GM13976 (cell line): ENCODE data around the gene NLRX1.
A peak's percentile ranks its signal among the peaks of the same experiment; 100 is the strongest.
"Not testable (repeated sequence)": the region's sequence is repeated elsewhere in the genome, so short reads cannot be mapped to it uniquely, and the experiment has no call there.

Source experiments
- DNase-seq: peaks from one replicate; pipeline ENCODE4 v3.0.0; 2012; ENCODE audit warnings: low spot score
- CTCF ChIP-seq: IDR thresholded peaks from 2 replicates; pipeline ENCODE4 v1.5.1; 2012; ENCODE audit warnings: borderline replicate concordance, mild to moderate bottlenecking; ENCODE audit not compliant: insufficient read depth; ENCODE audit errors: extremely low read depth, missing control alignments, control extremely low read depth
- in situ Hi-C: fragments of 300-500 bp; cut with MboI; formaldehyde crosslinking; loops from one replicate; pipeline ENCODE4 v1.12.0; 2022; ENCODE audit warnings: low sequenced_read_pairs, mixed read lengths, inconsistent platforms; ENCODE audit not compliant: unreplicated experiment

NLRX1 gene

GRCh38 chr11:119126675-119127268 lies 41.8 kb upstream of the NLRX1 start:
- DNase-seq = no peak
- in situ Hi-C loops = no loop called here

GRCh38 chr11:119130662-119131061 lies 37.9 kb upstream of the NLRX1 start:
- no peak for TF ChIP-seq CTCF
- in situ Hi-C loops = no loop called here
- DNase-seq = no peak

More at GRCh38 chr11:119126675-119127268, 41.8 kb upstream of the NLRX1 start:
- TF ChIP-seq CTCF = no peak

- no peak for TF ChIP-seq CTCF
These were observed 34.0 kb upstream of the NLRX1 start for GRCh38 chr11:119134389-119134978.

GRCh38 chr11:119139276-119139675 lies 29.2 kb upstream of the NLRX1 start:
- DNase-seq, in situ Hi-C loops: not testable (repeated sequence)

More at GRCh38 chr11:119134389-119134978, 34.0 kb upstream of the NLRX1 start:
- in situ Hi-C loops = no loop called here
- DNase-seq = no peak

GRCh38 chr11:119144825-119145486 lies 23.6 kb upstream of the NLRX1 start:
- peak; percentile 45 for TF ChIP-seq CTCF
- in situ Hi-C loops = no loop called here
- peak; percentile 85 for DNase-seq

GRCh38 chr11:119145551-119145950 lies 23.0 kb upstream of the NLRX1 start:
- no peak for TF ChIP-seq CTCF
- in situ Hi-C loops = no loop called here
- DNase-seq = no peak
